ENCODE results near the gene OR51B5.

DNA sequence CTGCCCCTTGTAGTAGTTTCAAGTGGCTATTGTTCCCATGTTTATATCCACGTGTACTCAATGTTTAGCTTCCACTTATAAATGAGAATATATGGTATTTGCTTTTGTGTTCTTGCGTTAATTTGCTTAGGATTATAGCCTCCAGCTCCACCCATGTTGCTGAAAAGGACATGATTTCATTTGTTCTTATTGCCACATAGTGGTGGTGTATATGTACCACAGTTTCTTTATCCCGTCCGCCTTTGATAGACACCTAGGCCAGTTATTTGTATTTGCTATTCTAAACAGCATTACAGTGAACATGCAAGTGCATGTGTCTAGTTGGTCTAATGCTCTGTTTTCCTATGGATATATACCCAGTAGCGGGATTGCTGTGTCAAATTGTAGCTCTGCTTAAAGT lies 26.0 kb downstream of the OR51B5 start:
- TF ChIP-seq, protein P1, sequence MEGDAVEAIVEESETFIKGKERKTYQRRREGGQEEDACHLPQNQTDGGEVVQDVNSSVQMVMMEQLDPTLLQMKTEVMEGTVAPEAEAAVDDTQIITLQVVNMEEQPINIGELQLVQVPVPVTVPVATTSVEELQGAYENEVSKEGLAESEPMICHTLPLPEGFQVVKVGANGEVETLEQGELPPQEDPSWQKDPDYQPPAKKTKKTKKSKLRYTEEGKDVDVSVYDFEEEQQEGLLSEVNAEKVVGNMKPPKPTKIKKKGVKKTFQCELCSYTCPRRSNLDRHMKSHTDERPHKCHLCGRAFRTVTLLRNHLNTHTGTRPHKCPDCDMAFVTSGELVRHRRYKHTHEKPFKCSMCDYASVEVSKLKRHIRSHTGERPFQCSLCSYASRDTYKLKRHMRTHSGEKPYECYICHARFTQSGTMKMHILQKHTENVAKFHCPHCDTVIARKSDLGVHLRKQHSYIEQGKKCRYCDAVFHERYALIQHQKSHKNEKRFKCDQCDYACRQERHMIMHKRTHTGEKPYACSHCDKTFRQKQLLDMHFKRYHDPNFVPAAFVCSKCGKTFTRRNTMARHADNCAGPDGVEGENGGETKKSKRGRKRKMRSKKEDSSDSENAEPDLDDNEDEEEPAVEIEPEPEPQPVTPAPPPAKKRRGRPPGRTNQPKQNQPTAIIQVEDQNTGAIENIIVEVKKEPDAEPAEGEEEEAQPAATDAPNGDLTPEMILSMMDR (IDR thresholded peaks at IDR 0.05), result no peak
- TF ChIP-seq POLR2A (IDR thresholded peaks at IDR 0.05), result no peak
- no peak for TF ChIP-seq POLR2AphosphoS5 (IDR thresholded peaks at IDR 0.05; ENCODE audit: insufficient read depth in 1 of 2, low read depth in 1 of 2)
